Measurements from ENCODE around the gene KLHDC8A. TPM values are rescaled to one million over a fixed set of nuclear protein-coding genes. Genes with fewer than 3 reads are reported as not detected.

KLHDC8A gene
- total and polyA plus RNA-seq, 2 of the 4 experiments (the other 2 are of a cell fraction), result not detected

DNA sequence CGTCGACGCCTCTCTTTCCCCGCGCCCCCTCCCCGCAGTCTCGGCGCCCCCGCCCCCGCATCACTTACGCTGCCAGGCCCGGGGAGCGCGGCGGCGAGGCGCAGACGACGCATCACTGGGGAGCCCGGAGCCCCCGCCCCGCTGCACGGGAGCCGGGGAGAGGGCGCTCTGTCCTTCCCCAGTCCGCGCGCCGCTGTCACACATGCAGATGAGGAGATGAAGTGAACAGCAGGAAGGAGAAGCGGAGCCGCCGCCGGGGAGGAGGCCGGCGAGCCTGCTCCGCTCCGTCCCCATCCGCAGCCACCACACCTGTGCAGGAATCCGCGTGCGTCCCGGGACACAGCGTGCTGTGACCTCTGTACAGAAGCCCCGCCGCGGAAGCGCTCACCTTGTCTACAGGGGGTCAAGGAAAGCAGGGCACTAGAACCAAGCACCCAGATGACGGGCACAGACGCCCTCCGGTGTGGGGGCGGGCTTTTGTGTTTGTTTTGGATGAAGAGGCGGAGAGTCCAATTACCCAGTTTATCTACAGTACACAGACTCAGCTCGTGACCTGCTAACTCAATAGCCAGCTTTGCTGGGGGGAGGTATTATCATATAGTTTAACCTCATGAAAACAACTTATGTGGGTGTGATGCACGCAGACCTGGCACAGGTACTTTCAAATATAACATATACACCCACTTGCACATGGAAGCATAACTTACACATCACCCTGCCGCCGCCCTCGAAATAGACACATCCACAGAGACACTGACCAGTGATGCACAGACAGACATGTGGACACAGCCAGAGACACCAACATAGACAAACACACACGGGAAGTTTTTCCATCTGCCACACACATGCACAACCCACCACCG is 12.4 kb downstream of the KLHDC8A start:
- H3K9me3 ChIP-seq (ENCODE audit: control insufficient read depth, insufficient read depth, low read length), result no peaks in the 10 kb centered on the region; the same call in 1 of the 2 replicates
- dilution Hi-C loops (cut with HindIII; ENCODE audit: low sequenced_read_pairs, unreplicated experiment) (no loop called here), in situ Hi-C loops (cut with MboI; ENCODE audit: low sequenced_read_pairs) (no loop called here), intact Hi-C loops (cut with micrococcal nuclease) (no loop called here)
- H3K27me3 ChIP-seq (ENCODE audit: control insufficient read depth, insufficient read depth, low read length), result peaks cover 81% of the 10 kb centered on the region
- H3K23ac ChIP-seq (ENCODE audit: low read depth, low read length), result no peak overlapping the region
- no peak overlapping the region for H2BK15ac ChIP-seq (ENCODE audit: low read depth, low read length)
- no peaks in the 10 kb centered on the region for H4K20me1 ChIP-seq (ENCODE audit: insufficient read depth, low read length)
- no peak overlapping the region; the same call in 1 of the 2 replicates for H3K4me3 ChIP-seq (ENCODE audit: insufficient read depth, low read depth, low read length)
- WGBS, 2 experiments (ENCODE audit: extremely low coverage in 2 of 2, insufficient read length in 1 of 2), result 58% methylated on average over 2 of the region's 59 CpGs; no CpG with 5 or more reads in 1 of the 2 experiments
- H3K4me2 ChIP-seq (ENCODE audit: low read depth, low read length), result peak overlapping the region; percentile 65; the same call in 1 of the 2 replicates
- H2AK5ac ChIP-seq (ENCODE audit: low read depth, low read length), result no peak overlapping the region
- no peaks in the 10 kb centered on the region for H3K36me3 ChIP-seq (ENCODE audit: control insufficient read depth, insufficient read depth, low read length)
- TF ChIP-seq POLR2A (IDR thresholded peaks at IDR 0.05; ENCODE audit: low read depth, low read length) (no peak), BHLHE40 (IDR thresholded peaks at IDR 0.05; ENCODE audit: low read depth, low read length) (peak; percentile 12; the same call in 1 of the 2 replicates), SMC3 (IDR thresholded peaks at IDR 0.05; ENCODE audit: low read depth, low read length) (no peak), RCOR1 (IDR thresholded peaks at IDR 0.05; ENCODE audit: insufficient replicate concordance, low read length) (no peak), RFX5 (IDR thresholded peaks at IDR 0.05; ENCODE audit: low read depth, low read length) (no peak)
- TF ChIP-seq, protein P1, sequence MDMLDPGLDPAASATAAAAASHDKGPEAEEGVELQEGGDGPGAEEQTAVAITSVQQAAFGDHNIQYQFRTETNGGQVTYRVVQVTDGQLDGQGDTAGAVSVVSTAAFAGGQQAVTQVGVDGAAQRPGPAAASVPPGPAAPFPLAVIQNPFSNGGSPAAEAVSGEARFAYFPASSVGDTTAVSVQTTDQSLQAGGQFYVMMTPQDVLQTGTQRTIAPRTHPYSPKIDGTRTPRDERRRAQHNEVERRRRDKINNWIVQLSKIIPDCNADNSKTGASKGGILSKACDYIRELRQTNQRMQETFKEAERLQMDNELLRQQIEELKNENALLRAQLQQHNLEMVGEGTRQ (IDR thresholded peaks at IDR 0.05; ENCODE audit: low read depth, low read length), result no peak
- TF ChIP-seq, protein P2, sequence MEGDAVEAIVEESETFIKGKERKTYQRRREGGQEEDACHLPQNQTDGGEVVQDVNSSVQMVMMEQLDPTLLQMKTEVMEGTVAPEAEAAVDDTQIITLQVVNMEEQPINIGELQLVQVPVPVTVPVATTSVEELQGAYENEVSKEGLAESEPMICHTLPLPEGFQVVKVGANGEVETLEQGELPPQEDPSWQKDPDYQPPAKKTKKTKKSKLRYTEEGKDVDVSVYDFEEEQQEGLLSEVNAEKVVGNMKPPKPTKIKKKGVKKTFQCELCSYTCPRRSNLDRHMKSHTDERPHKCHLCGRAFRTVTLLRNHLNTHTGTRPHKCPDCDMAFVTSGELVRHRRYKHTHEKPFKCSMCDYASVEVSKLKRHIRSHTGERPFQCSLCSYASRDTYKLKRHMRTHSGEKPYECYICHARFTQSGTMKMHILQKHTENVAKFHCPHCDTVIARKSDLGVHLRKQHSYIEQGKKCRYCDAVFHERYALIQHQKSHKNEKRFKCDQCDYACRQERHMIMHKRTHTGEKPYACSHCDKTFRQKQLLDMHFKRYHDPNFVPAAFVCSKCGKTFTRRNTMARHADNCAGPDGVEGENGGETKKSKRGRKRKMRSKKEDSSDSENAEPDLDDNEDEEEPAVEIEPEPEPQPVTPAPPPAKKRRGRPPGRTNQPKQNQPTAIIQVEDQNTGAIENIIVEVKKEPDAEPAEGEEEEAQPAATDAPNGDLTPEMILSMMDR (conservative IDR thresholded peaks at IDR 0.05; ENCODE audit: low read depth, low read length), result no peak
- TF ChIP-seq, protein P3, sequence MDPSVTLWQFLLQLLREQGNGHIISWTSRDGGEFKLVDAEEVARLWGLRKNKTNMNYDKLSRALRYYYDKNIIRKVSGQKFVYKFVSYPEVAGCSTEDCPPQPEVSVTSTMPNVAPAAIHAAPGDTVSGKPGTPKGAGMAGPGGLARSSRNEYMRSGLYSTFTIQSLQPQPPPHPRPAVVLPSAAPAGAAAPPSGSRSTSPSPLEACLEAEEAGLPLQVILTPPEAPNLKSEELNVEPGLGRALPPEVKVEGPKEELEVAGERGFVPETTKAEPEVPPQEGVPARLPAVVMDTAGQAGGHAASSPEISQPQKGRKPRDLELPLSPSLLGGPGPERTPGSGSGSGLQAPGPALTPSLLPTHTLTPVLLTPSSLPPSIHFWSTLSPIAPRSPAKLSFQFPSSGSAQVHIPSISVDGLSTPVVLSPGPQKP (IDR thresholded peaks at IDR 0.05; ENCODE audit: borderline replicate concordance, low read depth, low read length), result no peak
- H3K27ac ChIP-seq (ENCODE audit: insufficient read depth, low read length), result no peak overlapping the region
- no peak overlapping the region for H3K18ac ChIP-seq (ENCODE audit: low read depth, low read length)
- DNase-seq, result no peak
- H3K9ac ChIP-seq (ENCODE audit: low read depth, low read length), result no peak overlapping the region
- no peak overlapping the region for H3K4ac ChIP-seq (ENCODE audit: low read depth, low read length)
- H4K5ac ChIP-seq (ENCODE audit: low read depth, low read length), result no peak overlapping the region
- H3K9me1 ChIP-seq (ENCODE audit: insufficient read depth, low read length), result no peaks in the 10 kb centered on the region
- H3K79me1 ChIP-seq (ENCODE audit: low read depth in 1 of 2, low read length in 2 of 2), result no peaks in the 10 kb centered on the region
- H2BK5ac ChIP-seq (ENCODE audit: low read depth, low read length, poor library complexity, severe bottlenecking), result no peak overlapping the region
- ChIA-PET CTCF (interaction anchor here (0.9 to 1.8 kb wide), 3 partner anchors 9 to 73 kb away, joined by 3 to 4 read pairs (median 4); no protein-coding TSS in a partner anchor), POLR2A (ENCODE audit: unreplicated experiment) (no interaction called here)
- H2BK20ac ChIP-seq (ENCODE audit: low read depth, low read length), result no peak overlapping the region
- H2AFZ ChIP-seq (replicated peaks; ENCODE audit: low read length, poor library complexity), result peak overlapping the region; percentile 68
- H3K56ac ChIP-seq (ENCODE audit: extremely low read depth, insufficient read depth, low read length), result no peak overlapping the region
- no peak overlapping the region for H4K91ac ChIP-seq (ENCODE audit: insufficient read depth, low read depth, low read length)
- no peak overlapping the region for H4K8ac ChIP-seq (ENCODE audit: low read depth in 2 of 2, low read length in 2 of 2)
- no peak overlapping the region for H2BK120ac ChIP-seq (ENCODE audit: low read depth, low read length)
- no peak overlapping the region for H3K14ac ChIP-seq (replicated peaks; ENCODE audit: low read depth, low read length)
- BruUV-seq (replicated peaks), result no TSS peak
- H2AK9ac ChIP-seq (replicated peaks; ENCODE audit: low read depth, low read length, poor library complexity), result no peak overlapping the region
- peak; percentile 60 for ATAC-seq (ENCODE audit: low read depth)
- H3K4me1 ChIP-seq (ENCODE audit: control insufficient read depth, insufficient read depth, low read length), result no peaks in the 10 kb centered on the region

All from IMR-90 (cell line).